GM18517 (cell line): ENCODE measurements around the gene SPATA32.

Source experiments
- ATAC-seq: cut with Tn5 transposase; IDR thresholded peaks from one replicate; pipeline ENCODE4 v1.9.1; 2021; ENCODE audit warnings: mild to moderate bottlenecking, moderate library complexity; ENCODE audit not compliant: unreplicated experiment

SPATA32 gene

DNA sequence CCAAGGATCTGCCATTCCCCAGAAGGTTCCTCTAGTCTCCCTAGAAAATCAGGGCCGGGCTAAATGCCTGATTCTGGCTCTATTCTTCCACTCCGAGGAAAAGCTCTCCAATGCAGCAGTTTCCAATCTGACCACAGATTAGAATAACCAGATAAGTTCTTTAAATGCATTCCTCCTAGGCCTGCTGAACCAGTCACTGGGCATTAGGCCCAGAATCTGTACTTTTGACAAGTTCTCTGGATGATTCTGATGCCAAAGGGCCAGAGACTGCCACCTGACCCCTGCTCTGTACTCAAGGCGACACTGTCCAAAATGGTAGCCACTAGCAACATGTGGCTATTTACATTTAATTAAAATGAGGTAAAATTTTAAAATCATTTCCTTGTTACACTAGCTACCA, 32.6 kb upstream of the SPATA32 start:
- ATAC-seq, result no peak

DNA sequence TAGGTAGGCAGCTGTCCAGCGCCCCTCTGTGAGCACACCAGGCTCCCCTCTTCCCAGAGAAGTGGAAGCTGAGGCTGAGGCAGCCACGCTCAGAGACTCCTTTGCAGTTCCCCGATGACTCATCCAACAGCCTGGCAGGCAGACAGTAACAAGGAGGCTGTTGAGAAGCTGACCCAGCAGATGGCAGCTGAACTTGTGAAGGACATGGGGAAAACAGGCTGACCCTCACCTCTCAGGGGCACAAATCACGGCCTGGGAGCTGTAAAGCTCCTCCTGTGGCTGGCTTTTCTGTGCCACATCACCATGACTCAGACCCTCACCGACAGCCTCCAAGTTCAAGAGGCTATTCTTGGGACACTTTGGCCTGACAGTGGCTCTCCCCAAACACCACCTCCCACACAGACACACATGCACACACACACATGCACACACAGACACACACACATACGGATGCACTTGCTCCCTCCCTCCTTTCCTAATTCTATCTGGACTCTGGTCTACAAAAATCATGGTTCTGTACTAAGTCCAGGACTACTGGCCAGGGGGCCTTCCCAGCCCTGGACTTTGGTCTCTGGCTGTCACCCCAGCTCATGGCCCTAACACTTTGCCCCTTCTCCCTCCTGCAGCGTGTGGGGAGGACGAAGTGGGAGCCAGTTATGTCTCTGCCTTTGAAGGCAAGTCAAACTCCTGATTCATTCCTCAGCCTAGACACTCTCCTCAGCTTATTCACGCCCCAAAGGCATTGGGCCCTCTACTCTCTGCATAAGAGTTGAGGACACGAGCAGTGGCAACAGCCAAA, 31.7 kb upstream of the SPATA32 start:
- ATAC-seq, result no peak

DNA sequence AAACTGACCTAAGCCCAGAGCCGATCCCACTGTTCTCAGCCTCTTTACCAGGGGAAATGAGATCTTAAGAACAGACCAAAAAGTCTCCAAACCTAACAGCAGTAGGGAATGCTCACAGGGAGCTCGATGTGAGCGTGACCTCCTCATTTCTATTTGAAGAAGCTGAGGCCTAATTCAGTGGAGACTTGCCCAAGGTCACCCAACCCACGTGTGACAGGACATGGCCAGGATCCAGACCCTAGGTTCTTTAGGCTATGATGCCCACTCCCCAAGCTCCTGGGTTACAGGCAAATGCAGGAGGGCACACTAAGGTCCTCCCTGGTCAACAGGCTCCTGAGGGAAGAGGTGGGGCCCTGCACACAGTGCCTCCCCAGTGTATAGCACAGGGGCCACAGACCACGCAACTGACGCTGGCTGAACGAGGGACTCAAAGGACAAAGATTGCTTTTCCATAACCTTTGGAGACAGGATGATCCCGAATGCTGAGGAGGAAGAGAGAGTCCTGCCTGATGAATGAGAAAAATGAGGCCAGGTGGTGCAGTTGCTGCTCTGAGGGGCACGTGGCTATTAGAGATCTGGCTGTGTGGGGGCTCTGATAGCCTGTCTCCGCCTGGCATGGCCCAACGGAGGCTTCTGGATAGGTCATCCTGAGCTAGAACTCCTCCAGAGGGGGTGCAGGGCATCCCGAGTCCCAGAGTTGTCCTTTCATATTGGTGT, 31.0 kb upstream of the SPATA32 start:
- ATAC-seq, result no peak

DNA sequence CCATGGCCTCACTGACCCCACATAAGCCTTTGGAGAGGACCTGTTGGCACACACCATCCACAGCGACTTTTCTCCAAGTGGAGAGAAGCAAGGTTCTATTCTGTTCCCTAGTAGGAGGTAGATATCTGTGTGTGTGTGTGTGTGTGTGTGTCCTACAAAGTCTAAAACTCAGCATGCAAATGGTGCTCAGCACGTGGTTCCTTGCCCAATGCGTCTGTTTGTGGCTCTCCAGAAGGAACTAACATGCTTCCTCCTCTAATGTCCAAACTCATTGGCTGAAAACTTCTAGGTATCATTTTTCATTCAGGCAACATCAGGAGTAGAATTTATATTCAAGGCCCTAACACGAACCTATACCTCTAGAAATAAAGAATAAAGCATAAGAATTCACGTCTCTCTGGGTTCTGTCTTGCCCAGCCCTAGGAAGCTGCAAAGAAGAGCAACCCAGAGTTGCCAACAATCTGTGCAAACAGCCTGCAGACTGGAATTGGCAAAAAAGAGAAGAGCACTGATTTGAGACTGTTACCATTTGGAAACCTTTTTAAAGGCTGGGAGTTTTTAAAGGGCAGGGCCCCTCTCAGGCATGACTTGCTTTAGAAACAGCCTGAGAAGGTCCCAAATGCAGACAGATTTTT, 29.4 kb upstream of the SPATA32 start:
- no peak for ATAC-seq

DNA sequence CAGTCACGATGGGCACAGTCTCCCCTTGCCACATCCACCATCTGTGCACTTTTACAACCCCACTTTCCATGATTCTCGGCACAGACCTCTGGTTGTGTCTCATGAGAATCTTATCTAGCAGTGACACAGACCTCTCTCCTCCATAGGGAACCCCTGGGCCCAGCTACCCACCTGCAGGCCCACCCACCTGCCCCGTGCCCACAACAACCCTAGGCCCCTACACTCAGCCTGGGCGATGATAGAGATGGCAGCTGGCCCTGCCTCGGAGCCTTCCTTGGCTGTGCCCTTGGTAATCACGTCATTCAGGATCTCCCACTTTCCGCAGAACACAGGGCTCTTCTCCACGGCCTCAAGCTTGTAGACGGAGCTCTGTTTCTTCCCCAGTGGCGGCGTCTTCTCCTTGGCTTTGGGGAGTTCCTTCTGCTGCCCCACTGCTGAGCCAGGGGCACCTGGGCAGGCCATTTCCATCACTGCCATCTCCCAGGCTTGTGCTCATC, 28.4 kb upstream of the SPATA32 start:
- ATAC-seq, result no peak

DNA sequence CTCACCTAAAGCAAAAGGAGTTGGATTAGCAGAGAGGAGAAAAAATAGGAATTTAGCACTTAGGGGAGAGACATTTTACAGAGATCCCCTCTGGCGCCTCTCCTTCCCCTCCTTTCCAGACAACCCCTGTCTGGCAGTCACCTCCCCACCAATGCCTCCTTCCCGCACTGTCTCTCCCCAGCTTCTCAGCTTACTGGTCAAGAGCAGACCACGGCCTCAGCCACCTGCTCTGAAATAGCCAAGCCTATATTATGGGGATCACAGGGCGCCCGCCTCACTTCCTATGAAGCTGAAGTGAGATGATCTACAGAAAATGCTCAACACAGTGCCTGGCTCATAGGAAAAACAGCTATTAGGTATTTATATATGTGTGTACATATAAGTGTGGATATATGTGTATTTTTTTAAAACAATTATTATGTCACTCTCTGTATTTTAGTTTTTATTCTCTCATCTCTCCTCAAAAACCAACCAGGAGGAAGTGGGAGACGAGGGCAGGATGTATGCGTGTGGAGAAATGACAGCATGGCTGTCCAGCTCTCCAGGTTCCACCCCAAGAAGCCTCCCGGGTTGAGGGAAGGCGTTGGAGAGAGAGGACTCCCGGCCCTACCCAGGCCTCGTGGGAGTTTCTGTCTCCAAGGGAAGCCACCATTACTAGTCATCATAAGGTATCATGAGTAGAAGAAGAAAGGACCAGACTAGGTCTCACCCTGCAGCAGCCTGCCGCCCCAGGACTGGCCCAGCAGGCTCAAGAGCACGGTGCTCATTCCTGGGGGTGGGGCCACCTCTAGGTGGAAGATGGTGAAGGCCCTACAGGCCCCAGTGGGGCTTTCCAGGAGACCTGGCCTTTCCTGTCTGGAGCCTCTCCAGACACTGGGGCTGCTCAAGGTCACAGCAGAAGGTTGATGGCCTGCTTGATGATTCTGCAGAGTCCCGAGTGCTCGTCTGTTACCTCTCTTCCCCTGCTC, 27.7 kb upstream of the SPATA32 start:
- no peak for ATAC-seq

DNA sequence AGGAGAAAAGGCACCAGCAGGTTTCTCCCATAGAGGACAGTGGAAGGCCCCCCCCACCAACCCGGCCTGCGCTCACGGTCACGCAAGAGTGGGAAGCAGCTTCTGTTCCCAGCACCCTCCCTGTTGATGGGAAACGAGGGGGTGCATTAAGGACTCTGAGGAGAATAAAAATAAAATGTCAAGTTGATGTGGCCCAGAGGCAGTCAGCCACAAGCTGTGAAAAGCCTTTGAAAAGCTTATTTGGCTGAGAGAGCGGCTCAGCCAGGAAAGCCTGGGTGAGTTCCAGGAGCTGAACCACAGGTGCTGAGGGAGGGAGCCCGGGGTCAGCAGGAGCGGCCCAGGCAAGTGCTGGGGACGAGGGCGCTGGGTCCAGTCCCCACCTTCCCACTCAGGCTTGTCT, 26.9 kb upstream of the SPATA32 start:
- no peak for ATAC-seq

DNA sequence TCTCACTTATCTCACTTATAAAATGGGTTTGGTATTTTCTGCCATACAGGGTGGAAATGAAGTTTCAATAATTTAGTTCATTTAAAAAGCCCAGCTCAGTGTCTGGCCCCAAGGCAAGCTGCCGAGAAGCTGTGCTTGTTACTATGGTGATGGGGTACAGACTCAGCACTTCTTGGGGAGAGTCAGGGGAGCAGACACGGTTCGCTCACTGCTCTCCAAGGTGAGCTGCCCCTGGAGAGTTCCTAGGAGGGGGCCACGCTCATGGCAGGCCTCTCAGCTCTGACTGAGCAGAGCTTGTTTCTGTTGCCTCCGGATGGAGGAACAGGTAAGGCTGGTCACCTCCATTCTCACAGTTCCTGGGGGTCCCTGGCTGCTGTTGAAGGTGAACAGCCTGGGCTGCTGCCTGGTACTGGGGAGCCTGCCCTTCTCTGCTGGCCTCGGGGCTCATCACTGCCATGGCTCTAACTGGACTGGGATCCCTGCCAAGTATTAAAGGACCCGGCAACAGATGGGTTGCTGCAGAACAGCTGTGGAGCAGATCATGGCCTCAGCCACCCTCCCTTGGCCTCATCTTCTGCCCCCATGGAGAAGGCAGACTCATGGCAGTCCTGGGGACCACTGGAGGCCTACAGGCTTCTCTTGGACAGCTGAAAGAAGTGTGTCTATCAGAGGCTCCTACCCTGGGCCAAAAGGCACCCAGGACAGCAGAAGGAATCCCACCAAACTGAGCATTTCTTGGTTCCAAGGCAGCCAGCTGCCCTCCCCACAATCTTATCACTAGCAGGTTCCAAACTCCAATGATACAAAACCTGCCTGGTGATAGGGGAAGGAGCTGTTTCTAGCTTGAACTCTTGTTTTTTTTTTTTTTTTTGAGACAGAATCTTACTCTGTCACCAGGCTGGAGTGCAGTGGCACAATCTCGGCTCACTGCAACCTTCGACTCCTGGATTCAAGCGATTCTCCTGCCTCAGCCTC, 25.9 kb upstream of the SPATA32 start:
- no peak for ATAC-seq

DNA sequence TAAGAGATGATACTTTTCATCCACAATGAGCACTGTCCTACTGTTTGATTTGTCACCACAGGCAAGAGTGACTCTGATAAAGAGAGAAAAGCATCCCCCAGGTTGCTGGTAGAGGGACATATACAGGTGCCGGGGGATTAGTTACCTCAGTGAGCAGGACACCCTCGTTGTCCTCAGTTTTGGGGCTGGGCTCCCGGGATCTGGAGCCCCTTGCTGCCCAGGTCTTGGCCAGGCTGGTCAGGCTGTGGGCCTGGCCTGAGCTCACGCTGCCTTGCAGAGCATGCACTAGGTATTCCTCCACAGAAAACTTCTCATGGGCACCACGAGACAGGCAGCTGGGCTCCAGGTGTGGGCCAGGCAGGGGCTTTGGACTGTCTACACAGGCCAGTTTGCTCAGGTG, 24.4 kb upstream of the SPATA32 start:
- ATAC-seq, result no peak

DNA sequence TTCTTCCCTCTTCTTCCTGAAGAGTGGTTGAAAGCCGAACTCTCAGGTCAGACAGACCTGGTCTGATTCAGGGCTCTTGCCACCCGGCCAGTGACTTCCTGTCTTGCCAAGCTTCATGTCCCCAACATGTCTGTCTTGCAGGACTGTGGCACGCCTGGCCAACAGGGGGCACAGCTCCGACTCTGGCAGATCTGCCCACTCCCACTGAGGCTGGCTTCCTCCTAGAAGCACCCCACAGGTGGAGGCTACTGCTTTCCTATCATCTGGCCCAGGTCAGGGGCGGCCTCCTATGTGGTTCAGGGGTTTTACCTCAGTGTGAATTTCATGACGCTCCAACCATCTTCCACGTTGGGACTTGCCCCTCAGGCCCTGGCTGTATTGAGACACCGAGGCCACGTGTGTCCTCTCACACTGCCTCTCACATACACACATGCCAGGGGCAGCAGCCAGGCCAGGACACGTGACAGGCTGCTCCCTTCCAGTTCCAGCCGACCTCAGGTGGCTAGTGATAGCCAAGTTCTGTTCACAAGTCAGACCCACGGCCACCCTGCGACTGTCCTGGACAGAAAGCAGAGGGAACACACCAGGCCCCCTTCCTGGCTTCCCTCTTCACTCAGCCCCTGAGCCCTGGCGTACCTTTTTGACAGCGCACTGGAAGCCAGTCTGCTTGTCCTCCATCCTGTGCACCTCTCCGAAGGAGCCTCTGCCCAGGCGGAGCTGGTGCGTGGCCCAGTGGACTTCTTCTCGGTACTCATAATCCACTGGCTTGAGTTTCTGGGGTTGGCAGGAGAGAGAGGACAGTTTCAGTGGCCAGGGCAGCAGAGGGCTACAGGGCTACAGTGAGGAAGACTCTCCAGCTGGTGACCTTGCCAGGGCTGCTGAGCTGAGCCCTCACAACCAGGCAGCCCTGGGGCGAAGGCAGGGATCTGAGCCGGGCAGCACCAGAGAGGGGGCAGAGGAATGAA, 22.6 kb upstream of the SPATA32 start:
- ATAC-seq, result no peak

DNA sequence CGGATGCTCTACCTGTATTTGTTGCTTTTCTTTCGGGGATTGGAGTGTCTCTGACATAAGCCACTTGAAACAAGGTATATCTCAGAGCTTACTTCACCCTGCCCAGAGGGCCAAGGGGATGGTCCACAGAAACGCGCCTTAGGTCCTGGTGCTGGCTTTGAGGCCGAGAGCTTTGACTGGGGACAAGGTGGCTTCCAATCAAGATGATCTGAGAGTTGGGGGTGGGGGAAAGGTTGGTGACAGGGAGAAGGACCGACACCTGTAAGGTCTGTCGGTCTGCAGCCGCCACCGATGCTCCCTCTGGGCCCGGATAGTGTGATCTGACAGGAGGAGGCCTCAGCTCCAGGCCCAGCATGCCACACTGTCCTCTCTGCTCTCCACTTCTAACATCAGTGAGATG, 21.8 kb upstream of the SPATA32 start:
- ATAC-seq, result no peak

DNA sequence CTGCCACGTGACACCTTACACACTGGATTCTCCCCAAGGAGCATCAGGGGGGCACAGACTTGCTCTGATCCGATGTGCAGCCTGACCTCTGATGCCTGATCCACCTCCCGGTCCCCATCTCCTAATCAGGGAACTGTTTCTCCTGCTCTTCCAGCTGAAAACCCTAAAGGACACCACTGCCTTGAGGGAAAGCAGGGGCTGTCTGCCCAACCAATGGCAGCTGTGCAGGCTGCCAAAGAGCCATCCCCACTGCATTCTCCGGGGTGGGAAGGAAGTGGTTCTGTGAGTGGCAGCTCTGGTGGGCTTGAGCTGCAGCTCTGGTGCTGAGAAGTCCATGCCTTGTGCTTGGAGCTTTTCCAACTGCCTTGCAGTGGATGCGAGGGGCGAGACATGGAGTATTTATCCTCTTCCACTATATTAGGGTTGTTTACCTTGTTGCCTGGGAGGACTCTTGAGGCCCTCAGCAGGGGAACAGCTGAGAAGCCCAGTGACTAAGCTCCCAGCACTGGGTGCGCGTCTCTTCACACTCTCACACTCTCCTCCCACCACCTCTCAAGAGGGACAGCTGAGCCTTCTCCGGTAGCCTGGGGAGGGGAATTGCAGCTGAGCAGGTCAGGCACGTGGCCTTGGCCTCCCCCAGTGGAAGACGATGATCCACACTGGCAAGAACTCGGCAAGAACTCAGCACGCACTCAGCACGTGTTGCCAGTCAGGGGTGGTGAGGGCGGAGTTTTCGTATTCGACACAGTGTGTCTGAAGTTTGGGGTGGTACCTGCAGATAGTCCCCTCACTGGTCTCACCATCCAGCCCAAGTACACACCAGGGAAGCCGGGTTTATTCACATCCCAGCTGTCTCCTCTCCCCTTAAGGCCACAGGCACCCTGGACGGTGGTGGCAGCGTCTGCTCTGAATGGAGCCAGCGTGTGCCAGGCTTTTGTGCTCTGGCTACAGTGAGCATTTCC, 21.1 kb upstream of the SPATA32 start:
- ATAC-seq, result no peak

DNA sequence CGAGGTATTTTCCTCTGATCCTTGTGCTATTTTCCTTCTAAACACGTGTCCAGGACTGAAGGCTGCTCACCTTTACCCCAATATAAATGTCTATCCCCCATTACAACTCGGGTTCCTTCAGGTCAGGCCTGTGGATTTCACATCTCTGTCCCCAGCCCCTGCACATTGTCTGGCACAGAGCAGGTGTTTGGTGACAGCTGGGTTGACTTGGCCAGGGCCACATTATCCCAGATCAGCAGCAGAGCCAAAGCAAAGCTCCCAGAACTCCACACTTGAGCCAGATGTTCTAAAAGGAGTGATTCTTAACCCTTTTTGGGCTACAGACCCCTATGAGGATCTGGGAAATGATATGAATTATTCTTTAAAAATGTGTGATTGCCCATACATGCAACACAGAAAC, 18.0 kb upstream of the SPATA32 start:
- ATAC-seq, result no peak

DNA sequence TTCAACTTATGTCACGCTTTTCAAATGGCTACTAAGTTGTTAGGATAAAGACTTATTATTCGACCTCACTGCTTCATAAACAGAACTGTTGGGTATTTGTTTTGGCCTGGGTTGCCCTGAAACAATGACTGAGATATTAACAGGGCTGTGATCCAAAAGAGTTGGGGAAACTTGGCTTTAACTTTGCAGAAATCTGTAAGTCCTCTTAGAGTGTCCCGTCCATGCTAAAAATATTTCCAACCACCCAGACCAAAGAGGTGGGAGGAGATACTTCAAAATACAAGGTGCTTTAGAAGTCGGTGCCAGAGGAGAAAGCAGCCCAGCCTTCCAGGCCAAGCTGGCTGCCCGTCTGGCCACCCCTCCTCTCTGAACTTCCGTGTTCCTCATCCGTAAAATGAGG, 16.1 kb upstream of the SPATA32 start:
- ATAC-seq, result no peak

DNA sequence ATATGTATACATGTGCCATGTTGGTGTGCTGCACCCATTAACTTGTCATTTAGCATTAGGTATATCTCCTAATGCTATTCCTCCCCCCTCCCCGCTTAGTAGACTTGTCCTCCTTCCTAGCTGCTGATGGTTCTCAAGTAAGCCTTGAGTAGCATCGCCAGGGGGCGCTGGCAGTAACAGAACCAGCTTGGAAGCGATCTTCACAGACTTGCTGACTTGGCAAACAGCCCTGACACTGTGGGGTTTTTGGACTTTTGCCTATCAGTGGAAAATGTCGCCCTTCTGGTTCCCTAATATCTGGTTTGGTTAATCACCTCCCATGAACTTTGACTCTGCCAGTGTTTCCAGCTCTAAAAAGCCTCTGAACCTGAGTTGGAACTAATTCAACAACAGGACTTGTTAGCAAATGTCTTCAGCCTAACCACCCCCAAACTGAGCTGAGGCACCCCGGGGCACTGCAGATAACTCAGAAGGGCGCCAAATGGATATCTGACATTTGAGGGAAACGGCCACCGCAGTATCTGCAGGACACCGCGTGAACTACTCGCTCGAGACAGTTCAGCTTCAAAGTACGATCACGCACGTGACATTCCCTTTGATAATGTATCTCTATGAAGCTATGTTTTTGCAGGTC, 15.4 kb upstream of the SPATA32 start:
- no peak for ATAC-seq

DNA sequence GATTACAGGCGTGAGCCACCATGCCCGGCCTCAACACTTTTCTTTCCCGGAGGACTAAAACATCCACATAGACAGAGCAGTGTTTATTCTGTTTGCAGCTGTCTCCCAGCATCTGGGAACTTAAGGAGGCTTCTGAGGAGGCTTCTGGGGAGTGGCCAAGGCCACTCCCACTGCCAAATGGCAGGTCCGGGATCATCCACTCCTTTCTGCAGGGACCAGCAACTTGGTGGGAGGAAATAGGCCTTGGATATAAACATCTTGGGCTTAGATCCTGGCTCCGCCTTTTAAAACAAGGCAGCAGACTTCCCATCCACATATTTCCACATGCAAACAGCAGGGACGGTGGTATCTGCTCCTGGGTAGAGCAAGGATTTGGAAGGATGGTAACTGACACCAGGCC, 14.1 kb upstream of the SPATA32 start:
- no peak for ATAC-seq

DNA sequence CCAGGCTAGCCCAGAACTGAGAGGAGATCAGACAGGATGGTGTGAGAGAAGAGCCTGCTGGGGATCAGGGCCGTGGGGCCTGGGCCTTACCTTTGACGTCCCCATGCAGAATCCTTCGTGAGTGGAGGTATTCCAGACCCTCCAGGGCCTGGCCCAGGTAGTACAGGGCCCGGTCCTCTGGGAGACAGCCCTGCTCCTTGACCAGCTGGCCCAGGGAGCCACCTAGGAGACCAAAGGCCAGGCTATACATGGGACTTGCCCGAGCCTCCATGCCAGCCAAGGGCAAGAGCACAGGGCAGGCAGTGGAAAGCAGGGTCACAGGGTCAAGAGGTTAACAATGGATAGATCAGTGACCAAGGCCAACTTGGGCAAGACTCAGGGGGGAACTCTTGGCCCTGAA, 12.1 kb upstream of the SPATA32 start:
- no peak for ATAC-seq
